GM23248 (cell line): ENCODE measurements around the gene SPRR5. TPM values are rescaled to one million over a fixed set of nuclear protein-coding genes. Genes with fewer than 3 reads are reported as not detected.

Experiments
- DNase-seq: peaks from one replicate; pipeline ENCODE4 v3.0.0-alpha.2; 2015
- H2AFZ ChIP-seq: fragments of 200-600 bp; sonication (generic); 2 replicates; pipeline ENCODE4 v1.6.1; 2016; ENCODE audit warnings: antibody characterized with exemption
- H3F3A ChIP-seq: fragments of 200-600 bp; sonication (generic); 2 replicates; pipeline ENCODE4 v1.6.1; 2016; ENCODE audit warnings: mild to moderate bottlenecking, antibody characterized with exemption, mixed run types; ENCODE audit not compliant: insufficient read depth
- H3K27ac ChIP-seq: fragments of 200-600 bp; sonication (generic); 2 replicates; pipeline ENCODE4 v1.5.1; 2016; ENCODE audit warnings: mild to moderate bottlenecking
- H3K27me3 ChIP-seq: fragments of 200-600 bp; sonication (generic); replicated peaks from 2 replicates; pipeline ENCODE4 v1.6.1; 2016; ENCODE audit warnings: mild to moderate bottlenecking; ENCODE audit not compliant: insufficient read depth
- H3K36me3 ChIP-seq: fragments of 200-600 bp; sonication (generic); 2 replicates; pipeline ENCODE4 v1.6.1; 2016; ENCODE audit warnings: low read depth, mild to moderate bottlenecking
- H3K4me1 ChIP-seq: fragments of 200-600 bp; sonication (generic); 2 replicates; pipeline ENCODE4 v1.6.1; 2016; ENCODE audit warnings: mild to moderate bottlenecking; ENCODE audit not compliant: insufficient read depth
- H3K4me2 ChIP-seq: fragments of 200-600 bp; sonication (generic); one replicate; pipeline ENCODE4 v1.6.1; 2016; ENCODE audit warnings: mild to moderate bottlenecking; ENCODE audit not compliant: unreplicated experiment
- H3K4me3 ChIP-seq: fragments of 200-600 bp; sonication (generic); 2 replicates; pipeline ENCODE4 v1.5.1; 2016; ENCODE audit warnings: mild to moderate bottlenecking
- H3K79me2 ChIP-seq: fragments of 200-600 bp; sonication (generic); 2 replicates; pipeline ENCODE4 v1.6.1; 2016; ENCODE audit warnings: mild to moderate bottlenecking; ENCODE audit not compliant: insufficient read depth
- H3K9ac ChIP-seq: fragments of 200-600 bp; sonication (generic); 2 replicates; pipeline ENCODE4 v1.6.1; 2016; ENCODE audit warnings: mild to moderate bottlenecking
- H3K9me2 ChIP-seq: fragments of 200-600 bp; sonication (generic); 2 replicates; pipeline ENCODE4 v1.6.1; 2016; ENCODE audit warnings: mixed run types, mild to moderate bottlenecking, moderate library complexity; ENCODE audit not compliant: insufficient read depth
- H3K9me3 ChIP-seq: fragments of 200-600 bp; sonication (generic); one replicate; pipeline ENCODE4 v1.6.1; 2017; ENCODE audit warnings: low read depth
- H4K20me1 ChIP-seq: fragments of 200-600 bp; sonication (generic); 2 replicates; pipeline ENCODE4 v1.6.0; 2016; ENCODE audit not compliant: insufficient read depth
- EZH2 ChIP-seq: fragments of 200-600 bp; sonication (generic); IDR thresholded peaks from 2 replicates; pipeline ENCODE4 v1.6.1; 2018; ENCODE audit warnings: antibody characterized with exemption, mild to moderate bottlenecking; ENCODE audit not compliant: insufficient read depth, poor library complexity, severe bottlenecking
- EZH2phosphoT487 ChIP-seq: fragments of 200-600 bp; sonication (generic); IDR thresholded peaks from 2 replicates; pipeline ENCODE4 v1.6.1; 2018; ENCODE audit warnings: antibody characterized with exemption, moderate library complexity, mild to moderate bottlenecking, low read depth; ENCODE audit not compliant: insufficient read depth
- WGBS, 2 experiments: methylation state at CpG; one replicate each; pipeline ENCODE4 v1.1.6; 2015 to 2017; ENCODE audit warnings: low lambda C conversion rate in 2 of 2, low coverage in 1 of 2; ENCODE audit errors: missing lambda C conversion rate in 2 of 2; 5-methylcytosine and 5-hydroxymethylcytosine counted together
- in situ Hi-C: fragments of 300-500 bp; cut with MboI; formaldehyde crosslinking; loops from 2 replicates; pipeline ENCODE4 v1.15.0; 2020
- polyA plus RNA-seq: library from polyadenylated mRNA; unstranded; fragments of >200 nt; fragmentation: Nextera tagmentation; extraction: Ambion mirVana; gene quantifications from 2 replicates; pipeline ENCODE4 v1.2.1, GENCODE V29; 2016
- total RNA-seq: library from RNA; depleted of rRNA; stranded (reverse); fragments of >200 nt; shearing (Covaris generic); gene quantifications from 2 replicates; pipeline ENCODE4 v1.2.3, GENCODE V29; 2014

The SPRR5 gene
- total and polyA plus RNA-seq, 2 experiments from 2014 or later, result not detected

- 16 to 17% methylated on average over 2 of the region's 2 CpGs for WGBS, 2 experiments
- H3K9me3 ChIP-seq, result no peaks in the 10 kb centered on the region
- no peak overlapping the region for H2AFZ ChIP-seq
- H3K4me2 ChIP-seq, result no peak overlapping the region
- H3K9ac ChIP-seq, result no peak overlapping the region
- DNase-seq, result no peak
- TF ChIP-seq EZH2 (no peak), EZH2phosphoT487 (no peak)
- no peaks in the 10 kb centered on the region for H3F3A ChIP-seq
- H4K20me1 ChIP-seq, result no peaks in the 10 kb centered on the region
- no peaks in the 10 kb centered on the region for H3K9me2 ChIP-seq
- no peaks in the 10 kb centered on the region for H3K4me1 ChIP-seq
- H3K79me2 ChIP-seq, result no peaks in the 10 kb centered on the region
- no peak overlapping the region for H3K27ac ChIP-seq
- in situ Hi-C loops, result no loop called here
- no peaks in the 10 kb centered on the region for H3K27me3 ChIP-seq
- H3K4me3 ChIP-seq, result no peak overlapping the region
- no peaks in the 10 kb centered on the region for H3K36me3 ChIP-seq
These were observed 39.6 kb downstream of the SPRR5 start for GRCh38 chr1:152986578-152986977.

DNA sequence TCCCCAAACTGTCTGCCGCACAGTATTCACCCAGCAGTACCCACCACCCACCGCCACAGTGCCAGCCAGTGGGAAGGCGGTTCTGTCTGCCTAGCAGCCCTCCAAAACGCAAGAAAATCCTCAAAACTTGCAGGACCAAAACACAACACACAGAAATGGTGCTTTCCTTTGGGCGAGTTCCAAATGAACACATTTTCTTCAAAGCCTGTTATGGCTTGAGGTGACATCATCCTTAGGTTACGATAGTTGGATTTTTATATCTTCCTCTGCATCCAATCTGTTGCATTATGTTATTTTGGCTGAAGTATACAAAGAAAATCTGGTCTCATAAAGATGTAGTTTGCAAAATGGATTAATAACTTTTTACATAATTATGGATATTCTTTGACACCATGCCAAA, 46.2 kb downstream of the SPRR5 start:
- no peak overlapping the region for H3K4me2 ChIP-seq
- no peaks in the 10 kb centered on the region for H3K9me2 ChIP-seq
- H4K20me1 ChIP-seq, result no peaks in the 10 kb centered on the region
- peaks cover 2% of the 10 kb centered on the region; the same call in 1 of the 2 replicates for H3K27me3 ChIP-seq
- H3K36me3 ChIP-seq, result no peaks in the 10 kb centered on the region
- no peaks in the 10 kb centered on the region for H3F3A ChIP-seq
- no peak overlapping the region for H3K4me3 ChIP-seq
- H3K9ac ChIP-seq, result no peak overlapping the region
- in situ Hi-C loops, result no loop called here
- H3K4me1 ChIP-seq, result no peaks in the 10 kb centered on the region
- TF ChIP-seq EZH2 (no peak), EZH2phosphoT487 (no peak)
- no peak overlapping the region for H3K27ac ChIP-seq
- 16 to 19% methylated on average over 6 of the region's 6 CpGs for whole genome bisulfite sequencing, 2 experiments
- no peak for DNase-seq
- H3K79me2 ChIP-seq, result no peaks in the 10 kb centered on the region
- H2AFZ ChIP-seq, result no peak overlapping the region
- H3K9me3 ChIP-seq, result no peaks in the 10 kb centered on the region

- WGBS, 2 experiments, result 0 to 9% methylated on average over 1 of the region's 1 CpG
- H3K9me2 ChIP-seq, result no peaks in the 10 kb centered on the region
- H3K4me1 ChIP-seq, result no peaks in the 10 kb centered on the region
- no peaks in the 10 kb centered on the region for H3K36me3 ChIP-seq
- H3K9ac ChIP-seq, result no peak overlapping the region
- no peak overlapping the region for H3K4me3 ChIP-seq
- no peak overlapping the region for H3K4me2 ChIP-seq
- H4K20me1 ChIP-seq, result no peaks in the 10 kb centered on the region
- peaks cover 2% of the 10 kb centered on the region for H3K27me3 ChIP-seq
- H3K27ac ChIP-seq, result no peak overlapping the region
- no peaks in the 10 kb centered on the region for H3K9me3 ChIP-seq
- H3K79me2 ChIP-seq, result no peaks in the 10 kb centered on the region
- no peaks in the 10 kb centered on the region for H3F3A ChIP-seq
- in situ Hi-C loops, result no loop called here
- DNase-seq, result no peak
- TF ChIP-seq EZH2phosphoT487 (no peak), EZH2 (no peak)
- no peak overlapping the region for H2AFZ ChIP-seq
These were observed 48.8 kb downstream of the SPRR5 start for GRCh38 chr1:152995842-152996241.

GRCh38 chr1:152996633-152997400, 49.8 kb downstream of the SPRR5 start:
- Histone ChIP-seq H3K27ac (no peak overlapping the region), H3K79me2 (no peaks in the 10 kb centered on the region), H4K20me1 (no peaks in the 10 kb centered on the region), H3F3A (no peaks in the 10 kb centered on the region), H3K9me2 (no peaks in the 10 kb centered on the region), H2AFZ (no peak overlapping the region), H3K4me3 (no peak overlapping the region), H3K4me1 (no peaks in the 10 kb centered on the region), H3K9ac (no peak overlapping the region), H3K4me2 (no peak overlapping the region), H3K36me3 (no peaks in the 10 kb centered on the region), H3K9me3 (no peaks in the 10 kb centered on the region), H3K27me3 (peaks cover 2% of the 10 kb centered on the region)
- WGBS, 2 experiments, result 9 to 13% methylated on average over 5 of the region's 5 CpGs
- no peak for TF ChIP-seq EZH2
- TF ChIP-seq EZH2phosphoT487, result no peak
- in situ Hi-C loops, result no loop called here
- no peak for DNase-seq
